GM18520 (cell line): Measurements from ENCODE around the gene MTMR10.

ENCODE experiments used
- ATAC-seq: cut with Tn5 transposase; IDR thresholded peaks from one replicate; pipeline ENCODE4 v1.9.1; 2021; ENCODE audit not compliant: unreplicated experiment

The MTMR10 gene

DNA sequence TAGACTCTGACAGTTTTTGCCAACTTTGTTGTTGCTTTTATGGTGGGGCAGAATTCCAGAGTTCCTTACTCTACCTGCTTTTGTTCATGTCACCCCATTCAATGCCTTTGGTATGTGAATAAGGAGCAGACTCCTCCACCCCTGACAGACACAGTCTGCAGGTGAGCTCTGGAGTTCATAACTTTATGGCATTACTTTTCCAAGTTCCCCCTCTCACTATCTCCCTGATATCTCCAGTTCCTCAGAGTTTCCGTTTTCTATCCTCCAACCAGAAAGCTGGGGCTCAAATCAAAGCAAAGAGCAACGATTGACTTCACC is 23.1 kb upstream of the MTMR10 start:
- no peak for ATAC-seq

- peak; percentile 68 for ATAC-seq
Observed at GRCh38 chr15:31013863-31014607, 22.6 kb upstream of the MTMR10 start.

GRCh38 chr15:31012455-31012854 is 21.0 kb upstream of the MTMR10 start:
- ATAC-seq: no peak

DNA sequence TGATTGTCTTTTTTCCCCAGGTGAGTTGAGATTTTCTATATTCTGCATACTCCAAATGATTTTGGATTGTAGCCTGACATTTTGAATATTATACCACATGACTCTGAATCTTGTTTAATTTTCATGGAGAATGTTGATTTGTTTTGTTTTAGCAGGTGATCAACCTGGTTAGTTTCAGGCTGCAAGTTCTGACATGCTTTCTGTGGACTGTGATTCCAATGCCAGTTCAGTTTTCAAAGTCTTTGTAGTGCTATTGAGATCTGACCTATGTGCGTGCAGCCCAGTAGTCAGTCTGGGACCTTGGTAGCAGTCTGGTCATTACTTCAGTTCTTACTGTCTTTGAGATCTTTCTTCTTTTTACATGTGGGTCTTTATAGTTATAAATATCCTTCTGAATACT is 18.6 kb upstream of the MTMR10 start:
- ATAC-seq: no peak

- no peak for ATAC-seq
Observed at GRCh38 chr15:31005660-31006059, 14.2 kb upstream of the MTMR10 start.

DNA sequence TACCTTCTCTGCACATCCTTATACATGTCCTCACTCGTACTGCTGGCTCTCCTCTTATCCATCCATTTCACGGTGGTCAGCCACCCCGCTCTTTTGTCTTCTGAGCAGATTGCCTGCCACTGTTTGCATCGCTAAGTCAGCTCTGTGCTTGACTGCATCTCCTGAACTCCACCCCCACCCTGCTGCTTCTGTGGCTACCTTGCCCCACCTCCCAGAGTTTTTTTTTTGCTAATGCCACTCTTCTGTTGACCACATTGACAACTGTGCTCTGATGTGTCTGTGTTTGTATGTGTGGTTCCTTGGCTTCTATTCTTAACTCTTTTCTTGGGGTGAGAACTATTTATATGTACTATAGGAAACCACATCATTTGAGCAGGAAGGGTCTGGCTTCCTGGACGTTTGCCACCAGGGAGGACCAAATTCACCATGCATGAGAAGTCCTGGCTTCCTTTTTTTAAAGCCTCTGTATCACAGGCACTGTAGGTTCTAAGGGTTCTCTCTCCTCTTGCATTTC is 12.8 kb upstream of the MTMR10 start:
- ATAC-seq: peak; percentile 66

GRCh38 chr15:31001702-31002101 is 10.3 kb upstream of the MTMR10 start:
- no peak for ATAC-seq

DNA sequence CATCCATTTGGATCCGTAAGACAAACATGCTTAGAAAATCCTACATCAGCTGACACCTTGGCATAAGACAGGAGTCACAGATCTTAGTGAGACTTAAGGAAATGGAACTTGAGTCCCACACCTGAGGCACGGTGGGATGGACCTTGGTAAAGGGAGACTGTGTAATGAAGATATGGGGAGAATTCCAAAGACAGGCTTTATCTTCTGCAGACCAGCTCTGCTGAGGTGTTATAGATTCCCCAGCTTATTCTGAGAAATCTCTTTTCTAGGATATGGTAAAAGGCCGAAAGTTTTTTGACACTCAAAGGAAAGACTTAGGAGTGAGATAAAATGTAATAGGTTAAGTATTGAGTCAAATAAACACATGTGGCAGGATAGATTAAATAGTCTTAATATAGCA is 8.3 kb upstream of the MTMR10 start:
- no peak for ATAC-seq

GRCh38 chr15:30997270-30997669 is 5.8 kb upstream of the MTMR10 start:
- no peak for ATAC-seq

- ATAC-seq: no peak
Observed at GRCh38 chr15:30992249-30992864, 929 bp upstream of the MTMR10 start.

DNA sequence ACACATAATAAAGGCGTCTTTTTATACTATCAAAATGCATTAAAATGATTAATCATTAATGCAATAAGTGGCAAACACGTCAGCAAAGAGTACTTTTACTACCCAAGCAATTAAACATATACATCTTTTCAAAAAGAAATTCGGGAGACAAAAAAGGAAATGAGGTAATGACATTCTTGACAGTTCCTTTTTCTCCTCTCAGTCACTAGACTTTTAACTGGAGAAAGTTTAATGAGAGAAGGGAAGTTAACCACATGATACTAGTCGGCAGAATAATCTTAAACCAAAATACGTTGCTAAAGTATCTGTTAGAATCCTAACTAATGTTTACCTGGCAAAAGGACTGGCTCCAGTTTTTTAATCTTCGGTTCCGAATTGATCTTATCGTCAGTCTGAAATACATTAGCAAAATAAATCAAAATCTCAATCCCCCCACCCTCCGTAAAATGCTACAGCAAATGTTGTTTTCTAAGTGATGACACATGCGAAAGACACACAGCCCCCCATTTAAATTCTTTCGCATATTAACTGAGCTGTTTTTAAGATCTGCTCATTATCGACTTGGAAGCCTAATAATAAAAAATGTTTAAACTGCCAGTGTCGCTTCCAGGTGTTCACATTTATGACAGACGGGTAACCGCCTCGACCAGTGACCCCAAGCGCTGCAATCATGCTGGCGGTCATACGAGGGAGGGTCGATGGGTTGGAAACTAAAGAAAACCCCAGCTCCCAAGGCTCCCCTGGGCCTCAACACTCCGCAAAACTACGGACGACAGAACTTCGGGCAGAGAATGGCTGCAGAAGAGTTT is 778 bp downstream of the MTMR10 start:
- no peak for ATAC-seq

GRCh38 chr15:30990036-30990435 is 1.4 kb downstream of the MTMR10 start:
- no peak for ATAC-seq

- ATAC-seq: no peak
Observed at GRCh38 chr15:30985081-30985531, 6.3 kb downstream of the MTMR10 start.

DNA sequence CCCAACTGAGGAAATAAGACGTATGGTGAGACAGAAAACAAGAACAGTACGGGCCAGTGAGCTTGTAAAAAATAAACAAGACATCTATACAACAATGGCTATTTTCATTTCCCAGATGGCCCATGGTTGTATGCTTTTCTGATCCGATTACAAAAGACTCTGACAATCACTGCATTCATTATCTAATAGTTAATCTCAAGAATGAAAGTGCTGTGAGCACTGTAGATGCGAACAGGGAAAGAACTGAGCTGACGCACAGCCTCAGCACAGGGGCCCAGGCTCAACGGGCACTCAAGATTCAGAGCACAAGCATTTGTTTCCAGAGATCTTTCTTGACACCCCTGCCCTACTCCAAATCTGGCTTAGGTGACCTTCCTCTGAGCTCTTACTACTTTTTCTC is 6.9 kb downstream of the MTMR10 start:
- no peak for ATAC-seq

- no peak for ATAC-seq
Observed at GRCh38 chr15:30984118-30984517, 7.3 kb downstream of the MTMR10 start.

DNA sequence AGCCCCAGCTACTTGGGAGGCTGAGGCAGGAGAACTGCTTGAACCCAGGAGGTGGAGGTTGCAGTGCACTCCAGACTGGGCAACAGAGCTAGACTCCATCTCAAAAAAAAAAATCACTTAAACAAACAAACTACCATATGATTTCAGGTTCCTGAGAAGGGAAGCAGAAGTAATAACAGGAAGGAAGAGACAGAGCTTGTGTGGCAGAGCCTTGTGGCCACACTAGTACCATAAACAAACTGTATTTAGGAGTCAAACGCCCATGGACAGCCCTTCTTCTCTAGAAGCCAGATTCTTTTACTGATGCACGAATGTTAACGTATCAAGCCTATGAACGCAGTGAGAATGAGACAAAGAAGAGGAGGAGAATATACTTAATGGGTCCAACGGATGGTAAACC is 12.0 kb downstream of the MTMR10 start:
- no peak for ATAC-seq

- no peak for ATAC-seq
Observed at GRCh38 chr15:30978328-30978727, 13.1 kb downstream of the MTMR10 start.

- no peak for ATAC-seq
Observed at GRCh38 chr15:30974112-30974511, 17.3 kb downstream of the MTMR10 start.

DNA sequence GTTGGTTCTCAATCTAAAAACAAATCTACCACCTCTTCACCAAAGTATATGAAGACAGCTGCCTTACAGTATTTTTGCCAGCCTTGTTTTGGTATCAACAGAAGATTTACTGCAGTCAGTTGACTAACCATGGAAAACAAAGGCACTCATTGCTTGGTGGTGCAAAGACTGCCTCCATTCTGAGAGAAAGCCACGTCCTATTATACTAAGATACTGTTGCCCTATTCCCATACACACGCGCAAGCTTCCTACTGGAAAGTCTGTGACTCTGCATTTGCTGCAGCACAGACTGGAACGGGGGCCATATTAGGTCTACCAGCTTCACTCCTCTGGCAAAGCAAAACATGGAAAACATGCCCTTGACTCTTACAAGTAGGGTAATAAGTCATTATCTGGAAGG is 18.0 kb downstream of the MTMR10 start:
- ATAC-seq: no peak

DNA sequence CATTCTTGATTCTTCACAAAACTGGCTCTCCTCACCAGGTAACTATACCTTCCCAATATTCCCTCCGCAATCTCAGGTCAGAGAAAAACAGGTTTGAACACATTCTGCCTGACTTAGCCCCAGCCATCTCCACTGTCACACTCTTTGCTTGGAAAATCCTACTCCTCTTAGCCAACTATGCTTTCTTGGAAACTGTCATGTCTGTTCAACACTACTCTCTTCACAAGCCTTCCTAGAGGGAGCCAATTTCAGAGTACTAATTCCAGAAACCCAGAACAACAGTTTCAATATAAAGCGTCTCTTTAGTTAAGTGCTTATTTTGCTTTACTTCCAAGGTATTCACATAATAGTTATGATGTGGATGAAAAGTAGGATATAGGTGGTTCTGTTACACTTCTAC is 21.7 kb downstream of the MTMR10 start:
- no peak for ATAC-seq

GRCh38 chr15:30963681-30964080 is 27.7 kb downstream of the MTMR10 start:
- no peak for ATAC-seq

DNA sequence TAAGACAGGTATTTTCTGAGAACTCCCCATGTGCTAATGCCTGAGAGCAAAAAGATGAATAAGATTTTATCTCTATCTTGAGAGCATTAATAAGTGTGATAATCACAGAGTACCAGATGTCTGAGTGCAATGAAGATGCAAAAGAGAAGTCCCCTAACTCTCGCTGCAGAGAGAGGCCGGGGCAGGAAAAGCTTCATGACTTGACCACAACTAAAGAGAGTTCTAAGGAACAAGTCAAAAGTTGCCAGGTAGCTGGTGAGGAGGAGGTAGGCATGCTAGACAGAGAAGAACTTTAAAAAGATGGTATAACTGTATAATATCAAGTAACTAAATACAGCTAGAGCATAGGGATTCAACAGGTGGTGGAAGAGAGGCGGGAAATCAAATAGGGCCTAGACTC is 28.8 kb downstream of the MTMR10 start:
- no peak for ATAC-seq
